ENCODE measurements around the gene CIC. TPM values are rescaled to one million over a fixed set of nuclear protein-coding genes. Genes with fewer than 3 reads are reported as not detected.

Gene CIC
- total and polyA plus RNA-seq, 2 of the 13 experiments (the other 11 are each of a cell fraction or from before 2014, with no cell fraction given): 5.9 to 8.0 TPM

DNA sequence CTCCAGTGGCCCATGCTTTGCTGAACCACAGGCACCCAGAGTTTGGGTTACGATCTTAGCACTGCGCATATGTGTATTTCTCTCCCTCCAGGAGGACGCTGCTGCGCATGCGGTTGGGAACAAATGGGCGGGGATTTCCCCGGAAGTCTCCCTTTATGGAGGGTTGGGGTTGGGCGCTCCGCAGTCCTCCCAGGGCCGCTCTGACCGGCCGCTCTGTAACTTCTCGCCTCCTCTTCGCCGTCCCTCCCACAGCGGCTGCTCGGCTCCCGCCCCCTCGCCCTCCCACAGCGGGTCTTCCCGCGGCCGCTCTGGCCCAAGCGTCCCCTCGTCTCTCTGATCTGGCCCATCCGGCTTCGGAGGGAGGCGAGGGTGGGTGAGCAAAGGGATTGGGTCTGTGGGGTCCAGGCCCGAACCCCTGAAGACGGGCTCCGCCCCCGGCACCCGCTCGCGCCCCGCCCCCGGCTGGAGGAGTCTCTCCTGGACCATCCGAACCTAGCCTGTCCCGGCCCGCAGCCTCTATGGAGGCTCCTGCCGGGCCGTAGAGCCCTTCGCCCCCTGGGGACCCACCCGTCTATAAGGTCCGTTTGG lies 56.4 kb downstream of the CIC start, which contains the start of gene MEGF8 (continued):
- TF ChIP-seq, protein P1, sequence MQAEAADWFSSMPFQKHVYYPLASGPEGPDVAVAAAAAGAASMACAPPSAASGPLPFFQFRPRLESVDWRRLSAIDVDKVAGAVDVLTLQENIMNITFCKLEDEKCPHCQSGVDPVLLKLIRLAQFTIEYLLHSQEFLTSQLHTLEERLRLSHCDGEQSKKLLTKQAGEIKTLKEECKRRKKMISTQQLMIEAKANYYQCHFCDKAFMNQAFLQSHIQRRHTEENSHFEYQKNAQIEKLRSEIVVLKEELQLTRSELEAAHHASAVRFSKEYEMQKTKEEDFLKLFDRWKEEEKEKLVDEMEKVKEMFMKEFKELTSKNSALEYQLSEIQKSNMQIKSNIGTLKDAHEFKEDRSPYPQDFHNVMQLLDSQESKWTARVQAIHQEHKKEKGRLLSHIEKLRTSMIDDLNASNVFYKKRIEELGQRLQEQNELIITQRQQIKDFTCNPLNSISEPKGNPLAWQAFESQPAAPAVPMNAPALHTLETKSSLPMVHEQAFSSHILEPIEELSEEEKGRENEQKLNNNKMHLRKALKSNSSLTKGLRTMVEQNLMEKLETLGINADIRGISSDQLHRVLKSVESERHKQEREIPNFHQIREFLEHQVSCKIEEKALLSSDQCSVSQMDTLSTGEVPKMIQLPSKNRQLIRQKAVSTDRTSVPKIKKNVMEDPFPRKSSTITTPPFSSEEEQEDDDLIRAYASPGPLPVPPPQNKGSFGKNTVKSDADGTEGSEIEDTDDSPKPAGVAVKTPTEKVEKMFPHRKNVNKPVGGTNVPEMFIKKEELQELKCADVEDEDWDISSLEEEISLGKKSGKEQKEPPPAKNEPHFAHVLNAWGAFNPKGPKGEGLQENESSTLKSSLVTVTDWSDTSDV (CRISPR knock-in tag; IDR thresholded peaks at IDR 0.05): peak; percentile 82; the same call in 1 of the 2 replicates
- TF ChIP-seq ELF1 (CRISPR knock-in tag; IDR thresholded peaks at IDR 0.05) (peak; percentile 88), ZBTB38 (CRISPR knock-in tag; IDR thresholded peaks at IDR 0.05) (no peak; the same call in 1 of the 2 replicates), KLF6 (CRISPR knock-in tag; IDR thresholded peaks at IDR 0.05) (peak; percentile 53; the same call in 1 of the 2 replicates), THAP11 (CRISPR knock-in tag; IDR thresholded peaks at IDR 0.05) (peak; percentile 92), SOX13 (IDR thresholded peaks at IDR 0.05) (no peak), SOX13 (CRISPR knock-in tag; conservative IDR thresholded peaks at IDR 0.05 in 1 of 2, IDR thresholded peaks at IDR 0.05 in 1 of 2) (no peak), ZNF121 (CRISPR knock-in tag; IDR thresholded peaks at IDR 0.05) (no peak), TAF1 (CRISPR knock-in tag; IDR thresholded peaks at IDR 0.05) (peak; percentile 80; the same call in 1 of the 2 replicates), MIXL1 (CRISPR knock-in tag; IDR thresholded peaks at IDR 0.05) (peak; percentile 20; the same call in 1 of the 2 replicates), ZNF605 (CRISPR knock-in tag; IDR thresholded peaks at IDR 0.05) (peak; percentile 62; the same call in 1 of the 2 replicates), ZNF274 (CRISPR knock-in tag; IDR thresholded peaks at IDR 0.05) (0 out of 2 replicates have a peak, but pooled peaks have one; percentile 2), ZNF333 (CRISPR knock-in tag; IDR thresholded peaks at IDR 0.05; ENCODE audit: borderline replicate concordance) (no peak), WIZ (CRISPR knock-in tag; IDR thresholded peaks at IDR 0.05) (0 out of 2 replicates have a peak, but pooled peaks have one; percentile 29), EP300 (IDR thresholded peaks at IDR 0.05; ENCODE audit: low read depth in 2 of 2, low read length in 2 of 2) (peak; percentile 12 to 25; a peak in 1 of 4 replicates), EP300 (CRISPR knock-in tag; IDR thresholded peaks at IDR 0.05; ENCODE audit: borderline replicate concordance) (no peak; the same call in 1 of the 2 replicates), DMAP1 (CRISPR knock-in tag; IDR thresholded peaks at IDR 0.05) (peak; percentile 32; the same call in 1 of the 2 replicates), TRIM24 (CRISPR knock-in tag; IDR thresholded peaks at IDR 0.05) (no peak), ZNF746 (CRISPR knock-in tag; IDR thresholded peaks at IDR 0.05) (peak; percentile 57; the same call in 1 of the 2 replicates)
- TF ChIP-seq, protein P2, sequence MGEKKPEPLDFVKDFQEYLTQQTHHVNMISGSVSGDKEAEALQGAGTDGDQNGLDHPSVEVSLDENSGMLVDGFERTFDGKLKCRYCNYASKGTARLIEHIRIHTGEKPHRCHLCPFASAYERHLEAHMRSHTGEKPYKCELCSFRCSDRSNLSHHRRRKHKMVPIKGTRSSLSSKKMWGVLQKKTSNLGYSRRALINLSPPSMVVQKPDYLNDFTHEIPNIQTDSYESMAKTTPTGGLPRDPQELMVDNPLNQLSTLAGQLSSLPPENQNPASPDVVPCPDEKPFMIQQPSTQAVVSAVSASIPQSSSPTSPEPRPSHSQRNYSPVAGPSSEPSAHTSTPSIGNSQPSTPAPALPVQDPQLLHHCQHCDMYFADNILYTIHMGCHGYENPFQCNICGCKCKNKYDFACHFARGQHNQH (CRISPR knock-in tag; IDR thresholded peaks at IDR 0.05): peak; percentile 60
- TF ChIP-seq, protein P3, sequence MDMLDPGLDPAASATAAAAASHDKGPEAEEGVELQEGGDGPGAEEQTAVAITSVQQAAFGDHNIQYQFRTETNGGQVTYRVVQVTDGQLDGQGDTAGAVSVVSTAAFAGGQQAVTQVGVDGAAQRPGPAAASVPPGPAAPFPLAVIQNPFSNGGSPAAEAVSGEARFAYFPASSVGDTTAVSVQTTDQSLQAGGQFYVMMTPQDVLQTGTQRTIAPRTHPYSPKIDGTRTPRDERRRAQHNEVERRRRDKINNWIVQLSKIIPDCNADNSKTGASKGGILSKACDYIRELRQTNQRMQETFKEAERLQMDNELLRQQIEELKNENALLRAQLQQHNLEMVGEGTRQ (IDR thresholded peaks at IDR 0.05; ENCODE audit: low read depth, low read length): no peak
- TF ChIP-seq, protein P3 (CRISPR knock-in tag; IDR thresholded peaks at IDR 0.05; ENCODE audit: borderline replicate concordance): peak; percentile 85; the same call in 1 of the 2 replicates
- TF ChIP-seq, protein P4, sequence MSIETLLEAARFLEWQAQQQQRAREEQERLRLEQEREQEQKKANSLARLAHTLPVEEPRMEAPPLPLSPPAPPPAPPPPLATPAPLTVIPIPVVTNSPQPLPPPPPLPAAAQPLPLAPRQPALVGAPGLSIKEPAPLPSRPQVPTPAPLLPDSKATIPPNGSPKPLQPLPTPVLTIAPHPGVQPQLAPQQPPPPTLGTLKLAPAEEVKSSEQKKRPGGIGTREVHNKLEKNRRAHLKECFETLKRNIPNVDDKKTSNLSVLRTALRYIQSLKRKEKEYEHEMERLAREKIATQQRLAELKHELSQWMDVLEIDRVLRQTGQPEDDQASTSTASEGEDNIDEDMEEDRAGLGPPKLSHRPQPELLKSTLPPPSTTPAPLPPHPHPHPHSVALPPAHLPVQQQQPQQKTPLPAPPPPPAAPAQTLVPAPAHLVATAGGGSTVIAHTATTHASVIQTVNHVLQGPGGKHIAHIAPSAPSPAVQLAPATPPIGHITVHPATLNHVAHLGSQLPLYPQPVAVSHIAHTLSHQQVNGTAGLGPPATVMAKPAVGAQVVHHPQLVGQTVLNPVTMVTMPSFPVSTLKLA (IDR thresholded peaks at IDR 0.05): 0 out of 2 replicates have a peak, but pooled peaks have one; percentile 5
- TF ChIP-seq, protein P5, sequence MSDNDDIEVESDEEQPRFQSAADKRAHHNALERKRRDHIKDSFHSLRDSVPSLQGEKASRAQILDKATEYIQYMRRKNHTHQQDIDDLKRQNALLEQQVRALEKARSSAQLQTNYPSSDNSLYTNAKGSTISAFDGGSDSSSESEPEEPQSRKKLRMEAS (IDR thresholded peaks at IDR 0.05): peak; percentile 62; the same call in 1 of the 2 replicates
